Activated naive CD4-positive, alpha-beta T cell treated with Interleukin-2 at 50 U/mL for 16 hours (primary cell): ENCODE results near the gene NME4.
"Not testable (repeated sequence)": the region's sequence is repeated elsewhere in the genome, so short reads cannot be mapped to it uniquely, and the experiment has no call there.

Experiments
- DNase-seq: peaks from one replicate; pipeline ENCODE4 v3.0.0-alpha.2; 2020

NME4 gene

DNA sequence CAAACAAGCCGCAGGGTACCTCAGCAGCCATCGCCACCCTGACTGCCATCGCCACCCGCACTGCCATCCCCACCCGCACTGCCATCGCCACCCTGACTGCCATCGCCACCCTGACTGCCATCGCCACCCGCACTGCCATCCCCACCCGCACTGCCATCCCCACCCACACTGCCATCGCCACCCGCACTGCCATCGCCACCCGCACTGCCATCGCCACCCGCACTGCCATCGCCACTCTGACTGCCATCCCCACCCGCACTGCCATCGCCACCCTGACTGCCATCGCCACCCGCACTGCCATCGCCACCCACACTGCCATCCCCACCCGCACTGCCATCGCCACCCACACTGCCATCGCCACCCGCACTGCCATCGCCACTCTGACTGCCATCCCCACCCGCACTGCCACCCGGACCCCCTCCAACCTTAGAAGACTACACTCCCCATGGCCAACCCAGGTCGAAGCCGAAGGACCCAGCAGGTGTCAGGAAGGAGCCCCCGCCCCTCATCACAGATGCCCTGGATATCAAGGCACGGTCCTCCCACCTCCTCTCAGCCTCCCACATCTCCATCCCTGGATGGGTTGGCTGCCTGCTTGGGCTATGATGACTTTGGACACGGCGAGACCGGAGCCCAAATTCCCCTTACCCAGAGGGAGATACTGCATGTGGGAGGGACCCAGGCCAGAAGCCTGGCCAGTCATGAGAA is 18.7 kb upstream of the NME4 start:
- not testable (repeated sequence) for DNase-seq

DNA sequence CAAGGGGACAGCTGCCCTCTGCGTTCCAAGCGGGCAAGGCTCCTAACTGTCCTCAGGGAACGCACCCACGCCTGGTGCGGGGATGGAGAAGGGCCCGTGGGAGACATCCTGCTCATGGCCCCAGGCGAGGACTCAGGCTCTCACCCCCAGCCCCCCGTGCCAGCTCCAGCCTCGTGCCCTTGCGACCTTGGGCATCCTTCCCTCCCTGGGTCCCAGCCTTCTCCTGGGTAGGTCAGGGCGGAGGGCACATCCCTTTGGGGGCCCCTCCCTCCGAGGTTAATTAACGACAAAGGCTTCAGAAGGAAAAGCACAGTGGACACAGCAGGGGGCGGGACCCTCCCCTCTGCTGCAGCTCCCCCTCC is 18.2 kb upstream of the NME4 start:
- no peak for DNase-seq

DNA sequence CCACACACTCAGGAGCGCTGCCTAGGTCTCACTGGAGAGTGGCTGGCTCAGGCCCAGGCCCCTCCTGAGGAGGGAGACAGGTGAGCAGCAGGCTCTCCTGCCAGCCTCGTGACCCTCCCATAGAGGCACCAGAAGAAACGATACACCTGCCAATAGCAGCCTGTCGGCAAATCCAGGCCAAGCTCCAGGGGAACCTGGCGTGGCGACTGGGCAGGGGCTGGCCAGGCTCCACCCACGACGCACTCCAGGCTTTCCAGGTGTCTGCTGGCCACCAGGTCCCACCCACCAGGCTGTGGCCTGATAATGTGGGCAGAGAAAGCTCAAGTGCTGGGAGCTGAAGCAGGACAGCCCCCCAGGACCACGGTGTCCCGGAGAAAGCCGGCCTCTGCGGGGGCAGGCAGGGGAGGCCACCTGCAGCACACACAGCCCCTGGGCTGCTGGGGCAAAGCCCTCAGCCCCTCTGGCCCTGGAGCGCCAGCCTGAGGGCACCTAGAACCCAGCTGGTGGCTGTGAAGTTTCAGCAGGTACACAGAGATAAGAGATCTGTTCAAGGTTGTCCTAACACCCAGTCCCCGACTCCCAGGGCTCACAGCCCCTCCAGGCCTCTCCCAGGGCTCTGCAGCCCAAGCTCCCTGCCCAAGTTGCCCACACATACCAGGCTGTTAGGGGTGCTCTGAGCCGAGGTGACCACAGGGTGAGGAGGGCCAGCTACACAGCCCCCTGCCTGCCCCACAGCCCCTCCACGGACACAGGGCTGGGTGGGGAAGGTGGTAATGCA is 17.6 kb upstream of the NME4 start:
- DNase-seq = no peak

DNA sequence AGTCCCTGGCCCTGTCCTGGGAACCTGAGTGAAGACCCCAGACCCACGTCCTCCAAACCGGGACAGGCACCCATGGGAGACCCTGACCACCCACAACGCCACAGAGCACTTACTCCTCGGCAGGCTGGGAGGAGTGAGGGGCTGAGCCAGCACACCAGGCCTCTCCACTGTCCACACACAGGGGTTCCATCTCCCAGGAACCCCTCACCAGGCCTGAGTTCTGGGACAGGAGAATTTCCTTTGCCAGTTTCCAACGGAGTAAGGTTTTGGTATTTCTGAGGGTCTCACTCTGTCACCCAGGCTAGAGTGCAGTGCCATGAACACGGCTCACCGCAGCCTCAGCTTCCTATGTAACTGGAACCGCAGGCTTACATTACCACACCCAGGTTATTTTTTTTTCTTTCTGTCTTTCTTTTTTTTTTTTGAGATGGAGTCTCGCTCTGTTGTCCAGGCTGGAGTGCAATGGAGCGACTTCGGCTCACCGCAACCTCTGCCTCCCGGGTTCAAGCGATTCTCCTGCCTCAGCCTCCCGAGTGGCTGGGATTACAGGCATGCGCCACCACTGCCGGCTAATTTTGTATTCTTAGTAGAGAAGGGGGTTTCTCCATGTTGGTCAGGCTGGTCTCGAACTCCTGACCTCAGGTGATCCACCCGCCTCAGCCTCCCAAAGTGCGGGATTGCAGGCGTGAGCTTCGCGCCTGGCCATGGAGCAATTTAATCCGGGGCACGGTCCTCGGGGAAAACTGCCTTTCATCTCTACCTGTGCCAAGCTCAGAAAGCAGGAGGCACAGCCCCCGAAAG is 16.8 kb upstream of the NME4 start:
- no peak for DNase-seq

DNA sequence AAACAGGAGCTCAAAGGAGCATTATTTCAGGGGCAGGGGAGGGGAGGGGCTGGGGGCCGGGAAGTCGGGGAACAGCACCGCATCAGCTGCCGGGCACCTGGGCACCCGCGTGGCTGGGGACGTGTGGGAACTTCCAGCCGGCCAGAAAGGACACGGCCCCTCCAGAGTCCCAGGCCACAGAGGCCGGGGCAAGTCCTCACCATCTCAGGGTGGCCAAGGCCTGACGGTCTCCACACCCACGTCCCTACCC is 16.3 kb upstream of the NME4 start:
- no peak for DNase-seq

DNA sequence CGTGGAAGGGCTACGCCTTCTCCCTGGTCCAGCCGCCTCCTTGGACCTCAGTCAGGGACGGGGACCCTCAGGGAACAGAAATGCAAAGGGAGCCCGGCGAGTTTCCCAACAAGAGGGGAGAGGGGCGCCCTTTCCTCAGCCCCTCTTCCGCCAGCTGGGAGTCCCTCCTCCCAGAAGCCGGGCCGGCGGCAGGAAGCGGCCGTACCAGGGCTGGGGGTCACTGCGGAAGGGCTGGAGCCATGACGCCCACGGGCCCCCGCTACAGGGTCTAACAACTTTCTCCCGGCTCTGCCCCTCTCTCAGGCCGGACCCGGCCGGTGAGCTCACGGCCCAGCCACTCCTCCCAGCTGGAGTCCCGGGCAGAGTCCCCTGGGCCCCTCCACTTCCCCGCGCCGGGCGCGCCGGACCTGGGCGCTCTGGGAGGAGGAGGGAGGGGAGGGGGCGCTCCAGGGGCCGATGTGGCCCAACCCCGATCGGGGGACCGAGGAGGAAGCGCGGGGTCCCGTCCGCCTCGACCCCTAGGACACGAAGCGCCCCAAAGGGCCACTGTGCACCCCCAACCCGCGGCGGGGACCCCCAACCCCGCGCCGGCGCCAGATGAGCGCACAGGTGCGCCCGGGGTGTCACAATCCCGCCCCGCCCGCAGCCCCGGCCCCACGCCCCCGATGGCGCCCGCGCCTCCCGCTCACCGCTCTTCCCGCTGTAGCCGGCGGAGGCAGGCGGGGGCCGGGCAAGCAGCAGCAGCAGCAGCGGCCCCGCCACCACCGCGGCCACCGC is 15.8 kb upstream of the NME4 start:
- peak; percentile 35 for DNase-seq

DNA sequence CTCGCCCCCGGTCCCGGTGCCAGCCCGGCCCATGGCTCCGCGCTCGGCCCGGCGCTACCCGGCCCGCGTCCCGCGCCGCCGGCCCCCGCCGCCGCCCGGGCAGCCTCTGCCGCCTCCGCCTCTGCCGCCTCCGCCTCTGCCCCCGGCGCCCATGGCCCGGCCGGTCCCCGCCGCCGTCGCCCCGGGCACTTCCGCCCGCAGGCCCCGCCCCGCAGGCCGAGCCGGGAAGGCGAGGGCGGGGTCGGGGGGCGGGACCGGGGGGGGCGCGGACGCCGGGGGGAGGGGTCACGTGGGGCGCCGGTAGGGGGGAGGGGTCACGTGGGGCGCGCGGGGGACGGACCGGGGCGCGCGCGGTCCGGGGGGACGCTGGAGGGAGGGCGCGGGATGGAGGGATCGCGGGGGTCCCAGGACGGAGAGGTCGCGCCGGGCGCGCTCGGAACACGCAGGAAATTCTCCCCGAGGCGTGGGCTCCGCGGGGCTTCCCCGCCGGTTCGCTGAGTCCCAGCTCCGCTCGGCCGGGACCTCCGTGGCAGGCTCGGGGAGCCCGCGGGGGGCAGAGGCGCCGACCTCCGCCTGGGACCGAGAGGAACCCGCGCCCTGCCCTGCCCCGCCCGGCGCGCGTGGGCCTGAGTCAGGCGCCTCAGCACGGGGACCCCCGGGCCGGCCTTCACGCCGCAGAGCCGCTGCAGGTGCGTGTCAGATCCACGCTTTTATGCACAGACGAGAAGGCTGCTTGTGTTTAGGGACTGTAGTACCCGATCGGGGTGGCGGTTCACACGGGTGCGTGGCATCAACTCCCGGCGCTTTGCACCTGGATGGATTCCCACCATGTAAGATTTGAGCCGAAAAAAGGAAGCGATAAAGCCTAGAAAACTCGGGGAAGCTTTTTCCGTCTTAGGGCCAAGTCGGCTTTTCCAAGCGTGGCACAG is 14.9 kb upstream of the NME4 start, which contains the start of gene PGAP6:
PGAP6 (minus strand) TSS at position 190 of the 929 bp plus-strand sequence; CDS start at position 33, 157 bp downstream.
- peak; percentile 64 for DNase-seq

DNA sequence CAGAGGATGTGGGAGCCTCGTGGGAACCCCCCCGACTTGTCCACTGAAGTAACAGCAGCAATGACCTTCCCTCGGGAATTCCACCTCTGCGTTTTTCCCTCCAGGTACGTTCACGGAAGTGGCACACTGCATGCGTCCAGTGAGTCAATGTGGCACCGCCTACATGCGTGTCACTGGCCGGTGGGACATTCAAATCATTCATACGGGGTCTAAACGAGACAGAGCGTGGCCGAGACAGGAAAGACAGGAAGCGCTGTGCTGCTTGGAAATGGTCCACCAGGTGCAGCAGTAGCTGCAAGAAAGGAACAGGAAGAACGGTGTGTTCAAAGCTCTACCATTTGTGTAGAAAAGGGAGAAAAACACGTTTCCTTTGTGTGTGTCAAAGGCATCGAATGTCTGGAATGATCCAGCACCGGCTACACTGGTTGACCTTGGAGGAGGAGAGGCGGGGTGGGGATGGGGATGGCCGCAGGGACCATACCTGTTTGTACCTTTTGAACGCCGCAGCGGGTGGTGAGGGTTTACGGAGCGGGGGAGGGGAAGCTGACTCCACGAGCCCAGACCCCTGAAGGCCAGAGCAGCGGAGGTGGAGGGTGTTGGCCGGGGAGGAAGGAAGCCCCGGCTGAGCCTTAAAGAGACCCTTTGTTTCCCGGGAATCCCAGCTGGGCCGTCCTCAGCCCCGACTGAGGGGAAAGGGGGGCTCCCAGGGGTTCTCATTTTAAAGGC is 13.5 kb upstream of the NME4 start:
- DNase-seq = peak; percentile 53

DNA sequence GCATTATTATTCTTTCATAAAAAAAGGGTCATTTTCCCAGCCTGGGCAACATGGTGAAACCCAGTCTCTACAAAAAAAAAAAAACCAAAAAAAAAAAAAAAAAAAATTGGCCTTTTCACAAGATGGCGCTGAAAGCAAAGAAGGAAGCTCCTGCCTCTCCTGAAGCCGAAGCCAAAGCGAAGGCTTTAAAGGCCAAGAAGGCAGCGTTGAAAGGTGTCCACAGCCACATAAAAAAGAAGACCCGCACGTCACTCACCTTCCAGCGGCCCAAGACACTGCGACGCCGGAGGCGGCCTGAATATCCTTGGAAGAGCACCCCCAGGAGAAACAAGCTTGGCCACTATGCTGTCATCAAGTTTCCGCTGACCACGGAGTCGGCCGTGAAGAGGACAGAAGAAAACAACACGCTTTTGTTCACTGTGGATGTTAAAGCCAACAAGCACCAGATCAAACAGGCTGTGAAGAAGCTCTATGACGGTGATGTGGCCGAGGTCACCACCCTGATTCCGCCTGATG is 10.3 kb upstream of the NME4 start:
- no peak for DNase-seq

DNA sequence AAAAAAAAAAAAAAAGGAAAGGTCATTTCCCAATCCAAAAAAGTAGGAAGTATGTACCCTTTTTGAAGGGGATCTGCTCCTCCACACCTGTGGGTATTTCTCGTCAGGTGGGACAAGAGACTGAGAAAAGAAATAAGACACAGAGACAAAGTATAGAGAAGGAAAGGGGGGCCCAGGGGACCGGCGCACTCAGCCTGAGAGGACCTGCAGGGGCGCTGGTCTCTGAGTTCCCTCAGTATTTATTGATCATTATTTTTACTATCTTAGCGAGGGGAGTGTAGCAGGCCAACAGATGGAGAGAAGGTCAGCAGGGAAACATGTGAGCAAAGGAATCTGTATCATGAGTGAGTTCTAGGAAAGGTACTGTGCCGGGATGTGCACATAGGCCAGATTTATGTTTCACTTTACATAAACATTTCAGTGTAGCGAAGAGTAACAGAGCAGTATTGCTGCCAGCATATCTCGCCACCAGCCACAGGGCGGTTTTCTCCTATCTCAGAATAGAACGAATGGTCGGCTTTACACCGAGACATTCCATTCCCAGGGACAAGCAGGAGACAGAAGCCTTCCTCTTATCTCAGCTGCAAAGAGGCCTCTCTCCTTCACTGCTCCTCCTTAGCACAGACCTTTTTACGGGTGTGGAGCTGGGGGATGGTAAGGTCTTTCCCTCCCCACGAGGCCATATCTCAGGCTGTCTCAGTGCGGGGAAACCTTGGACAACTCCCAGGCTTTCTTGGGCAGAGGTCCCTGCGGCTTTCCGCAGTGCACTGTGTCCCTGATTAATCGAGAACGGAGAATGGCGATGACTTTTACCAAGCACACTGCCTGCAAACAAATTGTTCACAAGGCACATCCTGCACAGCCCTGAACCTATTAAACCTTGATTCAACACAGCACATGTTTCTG is 9.0 kb upstream of the NME4 start:
- DNase-seq = not testable (repeated sequence)

DNA sequence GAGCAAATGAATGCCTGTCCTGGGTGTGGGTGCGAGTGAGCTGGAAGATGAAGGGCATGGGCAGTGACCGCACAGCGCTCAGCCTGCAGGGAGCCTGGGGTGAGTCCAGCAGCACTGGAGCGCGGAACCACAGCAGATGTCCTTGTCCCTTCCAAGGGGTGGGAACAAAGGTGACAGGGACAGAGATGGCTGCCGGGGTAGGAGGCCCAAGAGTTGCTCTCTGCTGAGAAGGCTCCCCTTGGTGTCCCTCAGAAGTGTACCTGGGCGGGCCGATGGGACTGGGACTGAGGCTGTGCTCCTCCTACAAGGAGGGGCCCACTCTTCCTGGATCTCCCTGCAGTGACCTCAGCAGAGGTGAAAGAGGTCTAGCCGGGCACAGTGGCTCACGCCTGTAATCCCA is 7.6 kb upstream of the NME4 start:
- no peak for DNase-seq

DNA sequence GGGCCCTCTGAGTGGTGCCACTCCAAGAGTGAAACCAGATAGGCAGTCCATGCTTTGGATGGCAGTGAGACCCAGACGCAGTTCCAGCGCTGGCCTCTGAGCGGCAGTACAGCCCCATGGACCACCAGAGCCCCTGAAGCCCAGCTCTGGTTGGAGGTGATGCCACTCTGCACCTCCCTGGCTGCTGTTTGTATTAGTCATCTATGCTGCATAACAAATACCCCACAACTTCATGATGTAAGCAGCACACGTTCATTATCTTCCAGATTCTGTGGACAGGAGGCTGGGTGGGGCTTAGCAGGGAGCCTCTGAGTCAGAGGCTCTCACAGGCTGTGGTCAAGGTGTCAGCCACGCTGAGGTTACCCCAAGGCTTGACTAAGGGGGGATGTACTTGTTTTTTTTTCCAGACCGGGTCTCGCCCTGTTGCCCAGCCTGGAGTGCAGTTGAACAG is 5.1 kb upstream of the NME4 start:
- peak; percentile 85 for DNase-seq

DNA sequence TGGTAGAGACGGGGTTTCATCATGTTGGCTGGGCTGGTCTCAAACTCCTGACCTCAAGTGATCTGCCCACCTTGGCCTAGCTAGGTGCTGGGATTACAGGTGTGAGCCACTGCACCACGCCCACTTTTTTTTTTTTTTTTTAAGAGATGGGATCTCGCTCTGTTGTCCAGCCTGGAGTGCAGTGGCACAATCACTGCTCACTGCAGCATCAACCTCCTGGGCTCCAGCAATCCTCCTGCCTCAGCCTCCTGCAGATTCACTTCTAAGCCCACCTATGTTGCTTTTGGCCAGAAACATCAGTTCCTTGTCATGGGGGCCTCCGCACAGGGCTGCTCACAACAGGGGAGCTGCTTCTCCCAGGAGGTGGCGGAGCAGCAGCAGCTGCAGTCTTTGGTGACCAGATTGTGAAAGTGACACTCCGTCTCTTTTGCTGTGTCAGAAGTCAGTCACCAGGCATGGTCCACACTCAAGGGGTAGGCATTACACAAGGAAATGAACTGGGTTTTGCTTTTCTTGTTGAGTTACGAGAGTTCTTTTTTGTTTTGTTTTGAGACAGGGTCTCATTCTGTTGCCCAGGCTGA is 4.5 kb upstream of the NME4 start:
- no peak for DNase-seq

DNA sequence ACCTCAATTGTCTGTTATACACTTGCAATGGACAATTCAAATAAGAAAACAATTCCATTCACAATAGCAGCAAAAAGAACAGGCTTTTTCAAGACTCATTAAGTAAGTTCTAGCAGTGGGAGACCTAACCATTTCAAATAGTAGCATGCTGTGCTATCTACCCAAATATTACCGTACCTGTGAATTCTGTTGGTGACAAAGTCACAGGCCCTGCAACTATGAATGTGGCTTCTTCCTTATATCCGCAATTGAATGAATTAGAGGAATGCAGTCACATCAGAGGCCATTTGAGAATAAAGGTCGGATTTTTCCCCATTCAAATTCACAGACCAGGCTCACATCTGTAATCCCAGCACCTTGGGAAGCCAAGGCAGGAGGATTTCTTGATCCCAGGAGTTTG is 800 bp upstream of the NME4 start:
- no peak for DNase-seq

DNA sequence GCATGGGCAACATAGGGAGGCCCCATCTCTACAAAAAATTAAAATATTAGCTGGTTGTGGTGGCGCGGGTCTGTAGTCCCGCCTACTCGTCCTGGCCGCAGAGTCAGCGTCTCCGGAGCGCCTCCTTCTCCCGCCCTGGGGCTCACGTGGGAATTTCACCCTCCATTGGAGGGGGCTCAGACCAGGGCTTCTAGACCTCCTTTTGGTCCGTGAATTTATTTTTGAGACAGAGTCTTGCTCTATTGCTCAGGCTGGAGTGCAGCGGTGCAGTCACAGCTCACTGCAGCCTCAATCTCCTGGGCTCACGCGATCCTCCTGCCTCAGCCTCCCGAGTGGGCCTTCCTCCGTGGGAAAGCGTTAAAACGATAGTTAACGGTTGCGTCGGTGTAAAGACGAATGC is 394 bp upstream of the NME4 start:
- DNase-seq = peak; percentile 8

DNA sequence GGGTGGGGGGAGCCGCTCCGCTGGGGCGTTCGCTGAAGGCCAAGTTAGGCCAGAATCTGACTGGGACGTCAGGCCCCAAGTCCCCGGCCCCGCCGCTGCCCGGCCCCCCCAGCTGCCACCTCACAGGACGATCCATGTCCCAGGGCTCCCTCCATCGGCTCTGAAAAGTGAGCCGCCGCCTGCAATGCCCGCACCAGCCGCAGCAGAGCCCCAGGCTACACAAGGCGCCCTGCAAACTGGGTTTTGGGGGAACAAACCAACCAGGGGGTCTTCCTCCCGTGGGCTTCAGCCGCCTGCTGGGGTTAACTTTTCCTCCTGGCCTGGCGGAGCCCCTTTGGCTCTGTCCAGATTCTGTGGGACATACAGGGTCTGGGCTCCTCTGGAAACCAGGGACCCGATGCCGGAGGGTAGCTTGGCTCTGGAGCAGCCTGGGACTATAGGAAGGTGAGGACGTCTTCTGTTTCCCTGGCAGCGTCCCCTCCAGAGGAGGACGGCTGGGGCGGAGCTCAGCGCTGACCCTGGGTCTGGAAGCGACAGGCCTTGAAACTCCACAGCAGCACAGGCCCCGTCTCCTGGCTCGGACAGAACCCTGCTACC is 835 bp downstream of the NME4 start:
- peak; percentile 18 for DNase-seq

DNA sequence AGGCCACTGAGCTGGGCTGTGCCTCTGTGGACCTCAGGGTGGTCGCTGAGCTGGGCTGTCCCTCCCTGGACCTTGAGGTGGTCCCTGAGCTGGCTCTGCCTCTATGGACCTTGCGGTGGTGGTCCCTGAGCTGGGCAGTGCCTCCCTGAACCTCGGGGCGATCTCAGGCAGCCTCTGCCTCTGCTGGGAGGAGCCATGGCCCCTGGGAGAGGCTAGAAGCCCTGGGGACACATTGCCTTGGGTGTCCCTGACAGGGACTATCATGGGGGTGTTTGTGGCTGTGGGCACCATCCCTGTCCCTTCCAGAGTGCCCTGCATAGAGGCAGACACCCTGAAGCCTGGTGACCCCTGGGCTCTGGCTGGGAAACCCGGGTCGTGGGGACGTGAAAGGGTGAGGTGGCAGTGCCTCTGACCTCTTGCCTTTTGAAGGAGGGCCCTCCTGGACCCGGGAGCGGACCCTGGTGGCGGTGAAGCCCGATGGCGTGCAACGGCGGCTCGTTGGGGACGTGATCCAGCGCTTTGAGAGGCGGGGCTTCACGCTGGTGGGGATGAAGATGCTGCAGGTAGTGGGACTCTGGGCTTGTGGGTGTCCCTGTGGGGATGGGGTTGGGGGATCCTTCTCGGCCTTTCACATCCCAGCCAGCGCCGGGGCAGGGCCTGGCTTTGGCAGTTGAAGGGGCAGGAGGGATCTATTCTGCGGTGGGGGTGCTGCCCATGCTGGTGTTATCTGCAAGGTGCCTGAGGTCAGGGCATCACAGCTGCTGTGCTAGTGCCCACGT is 1.8 kb downstream of the NME4 start:
- no peak for DNase-seq

DNA sequence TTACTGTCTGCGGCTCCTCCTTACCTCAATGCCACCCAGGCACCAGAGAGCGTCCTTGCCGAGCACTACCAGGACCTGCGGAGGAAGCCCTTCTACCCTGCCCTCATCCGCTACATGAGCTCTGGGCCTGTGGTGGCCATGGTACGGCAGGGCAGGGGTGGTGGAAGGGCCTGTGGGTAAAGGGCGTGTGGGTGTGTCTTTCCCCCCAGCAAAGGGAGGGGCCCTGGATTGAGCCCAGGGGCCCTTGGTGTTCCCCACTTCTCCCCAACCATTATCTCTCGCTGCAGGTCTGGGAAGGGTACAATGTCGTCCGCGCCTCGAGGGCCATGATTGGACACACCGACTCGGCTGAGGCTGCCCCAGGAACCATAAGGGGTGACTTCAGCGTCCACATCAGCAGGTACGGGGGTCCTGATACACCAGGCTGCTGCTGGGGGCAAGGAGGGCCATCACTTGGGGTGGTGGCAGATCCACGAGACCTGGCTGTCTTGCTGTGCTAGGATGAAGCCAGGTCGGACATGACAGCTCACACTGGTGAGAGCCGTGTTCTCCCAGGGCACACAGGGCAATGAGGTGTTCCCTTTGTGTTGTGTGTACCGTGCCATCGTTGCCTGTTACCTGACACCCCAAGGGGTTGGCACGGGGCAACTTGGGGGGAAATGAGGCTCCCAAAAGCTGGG is 2.5 kb downstream of the NME4 start:
- DNase-seq = no peak
